Measurements from ENCODE around the gene LMCD1. TPM values are rescaled to one million over a fixed set of nuclear protein-coding genes. Genes with fewer than 3 reads are reported as not detected.

LMCD1 gene
- total RNA-seq, 1 donor from 2014 or later, result 0.93 TPM

DNA sequence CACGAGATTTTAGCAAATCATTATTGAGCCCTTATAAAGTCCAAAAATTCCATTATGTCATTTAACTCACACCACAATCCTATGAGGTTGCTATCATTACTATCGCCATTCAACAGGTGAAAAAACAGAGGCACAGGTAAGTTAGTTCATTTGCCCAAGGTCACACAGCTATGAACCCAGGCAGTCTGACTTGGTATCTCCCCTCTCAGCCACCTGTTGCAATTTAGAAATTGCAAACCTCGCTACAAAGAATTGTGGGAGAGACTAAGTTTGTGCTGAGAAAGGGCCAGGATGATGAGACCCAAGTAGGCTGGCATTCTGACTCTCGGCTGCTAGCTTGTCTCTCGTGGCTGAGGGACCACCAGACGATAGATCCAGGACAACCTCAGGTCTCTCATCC, 57.7 kb downstream of the LMCD1 start:
- no peaks in the 10 kb centered on the region for H3K4me1 Mint-ChIP-seq
- H3K4me3 Mint-ChIP-seq, result no peak overlapping the region
- no peaks in the 10 kb centered on the region for H3K36me3 Mint-ChIP-seq (ENCODE audit: low read depth)
- H3K27me3 Mint-ChIP-seq, result no peaks in the 10 kb centered on the region
- no peak overlapping the region for H3K27ac Mint-ChIP-seq
- intact Hi-C loops (cut with micrococcal nuclease), result no loop called here
- H3K9me3 Mint-ChIP-seq, result no peaks in the 10 kb centered on the region
- no peak for DNase-seq

DNA sequence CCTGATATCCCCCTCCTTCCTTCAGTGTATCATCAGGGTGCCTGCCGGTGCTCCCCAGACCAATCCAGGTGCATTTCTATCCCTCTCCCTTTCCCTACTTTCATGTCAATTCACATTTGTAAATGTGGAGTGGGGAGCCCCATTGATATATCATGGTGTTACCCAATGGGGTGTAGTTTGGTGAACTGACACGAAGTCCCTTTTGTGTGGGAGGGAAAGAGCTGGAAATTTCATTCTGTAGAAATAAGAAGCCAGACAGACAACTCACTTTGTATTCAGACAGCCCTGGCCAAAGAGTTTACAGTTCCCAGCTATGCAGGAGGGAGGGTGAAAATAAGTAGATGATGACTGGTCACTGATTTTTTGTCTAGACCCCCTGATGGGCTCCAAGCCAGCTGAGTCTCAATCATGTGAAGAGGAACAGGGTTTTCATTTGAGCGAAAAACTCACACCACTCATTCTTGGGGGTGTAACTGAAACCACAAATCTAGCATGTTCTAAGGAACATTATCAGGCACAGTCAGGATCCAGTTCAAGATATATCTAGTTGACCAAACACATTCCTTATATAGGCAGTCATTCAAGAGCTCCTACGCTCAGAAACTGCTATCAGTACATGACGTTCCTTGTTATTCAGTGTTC, 58.9 kb downstream of the LMCD1 start:
- Mint-ChIP-seq H3K4me3 (no peak overlapping the region), H3K27me3 (no peaks in the 10 kb centered on the region), H3K9me3 (no peaks in the 10 kb centered on the region), H3K27ac (no peak overlapping the region), H3K4me1 (no peaks in the 10 kb centered on the region), H3K36me3 (ENCODE audit: low read depth) (no peaks in the 10 kb centered on the region)
- intact Hi-C loops (cut with micrococcal nuclease), result no loop called here
- DNase-seq, result no peak

DNA sequence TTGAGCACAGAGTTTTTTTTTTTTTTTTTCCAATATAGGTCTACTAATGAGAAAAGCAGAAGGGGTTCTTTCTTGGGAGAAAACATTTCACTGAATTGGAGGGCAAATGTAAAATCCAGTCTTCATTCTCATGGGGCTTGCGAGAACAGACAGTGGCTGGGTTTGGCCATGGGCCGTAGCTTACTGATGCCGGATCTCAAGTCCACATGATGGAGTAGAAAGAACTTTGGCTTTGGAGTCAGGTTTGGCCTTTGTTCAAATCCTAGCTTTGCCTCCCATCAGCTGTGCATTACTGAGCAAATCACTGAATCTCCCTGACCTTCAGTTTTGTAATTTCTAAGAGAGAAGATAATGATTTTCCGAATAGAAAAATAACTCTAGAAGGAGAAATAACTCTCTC, 59.7 kb downstream of the LMCD1 start:
- H3K4me3 Mint-ChIP-seq, result no peak overlapping the region
- H3K36me3 Mint-ChIP-seq (ENCODE audit: low read depth), result no peaks in the 10 kb centered on the region
- H3K4me1 Mint-ChIP-seq, result no peaks in the 10 kb centered on the region
- H3K27ac Mint-ChIP-seq, result no peak overlapping the region
- no peak for DNase-seq
- no peaks in the 10 kb centered on the region for H3K27me3 Mint-ChIP-seq
- intact Hi-C loops (cut with micrococcal nuclease), result no loop called here
- H3K9me3 Mint-ChIP-seq, result no peaks in the 10 kb centered on the region

DNA sequence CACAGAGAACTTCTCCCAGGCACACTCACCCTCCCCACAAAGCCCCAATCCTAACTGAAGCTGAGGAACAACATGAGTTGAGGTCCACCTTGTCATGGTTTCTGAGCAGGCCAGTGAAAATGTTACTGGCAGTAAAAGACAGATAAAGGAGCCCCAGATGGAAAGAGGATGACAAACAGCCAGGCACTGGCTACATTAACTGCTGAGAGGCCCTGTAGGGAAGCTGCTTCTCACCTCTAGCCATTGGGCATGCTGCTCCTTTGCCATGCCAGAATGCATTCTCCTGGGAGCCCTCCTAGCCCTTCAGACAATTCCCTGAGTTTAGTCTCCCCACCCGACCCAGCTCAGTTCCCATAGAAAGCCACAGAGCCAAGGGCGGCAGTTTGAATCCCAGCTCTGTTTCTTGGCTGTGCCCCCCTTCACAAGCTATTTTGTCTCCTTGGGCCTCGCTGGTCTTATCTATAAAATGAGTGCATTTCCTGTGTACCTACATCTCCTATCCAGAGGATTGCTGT, 60.5 kb downstream of the LMCD1 start:
- H3K27me3 Mint-ChIP-seq, result no peaks in the 10 kb centered on the region
- H3K27ac Mint-ChIP-seq, result no peak overlapping the region
- no peaks in the 10 kb centered on the region for H3K9me3 Mint-ChIP-seq
- intact Hi-C loops (cut with micrococcal nuclease), result no loop called here
- H3K4me1 Mint-ChIP-seq, result no peaks in the 10 kb centered on the region
- DNase-seq, result no peak
- H3K4me3 Mint-ChIP-seq, result no peak overlapping the region
- H3K36me3 Mint-ChIP-seq (ENCODE audit: low read depth), result no peaks in the 10 kb centered on the region

DNA sequence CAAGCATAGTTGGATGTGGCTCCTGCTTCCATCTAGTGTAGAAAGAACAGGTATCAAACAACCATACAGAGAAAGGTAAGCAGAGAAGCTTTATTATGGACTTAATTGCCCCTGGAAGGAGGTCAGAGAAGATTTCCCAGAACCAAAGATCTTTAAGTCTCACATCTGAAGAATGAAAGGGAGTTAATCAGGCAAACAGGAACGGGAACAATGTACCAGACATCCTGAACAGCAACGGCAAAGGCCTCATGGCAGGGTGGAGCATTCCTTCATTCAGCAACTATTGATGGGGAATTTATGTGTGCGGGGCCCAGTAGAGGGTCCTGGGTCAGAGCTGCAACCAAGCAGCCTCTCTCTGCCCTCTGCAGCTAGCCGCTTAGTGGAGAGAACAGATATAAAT, 61.5 kb downstream of the LMCD1 start:
- DNase-seq, result no peak
- no peak overlapping the region for H3K27ac Mint-ChIP-seq
- intact Hi-C loops (cut with micrococcal nuclease), result no loop called here
- no peaks in the 10 kb centered on the region for H3K36me3 Mint-ChIP-seq (ENCODE audit: low read depth)
- no peaks in the 10 kb centered on the region for H3K27me3 Mint-ChIP-seq
- H3K4me3 Mint-ChIP-seq, result no peak overlapping the region
- no peaks in the 10 kb centered on the region for H3K4me1 Mint-ChIP-seq
- no peaks in the 10 kb centered on the region for H3K9me3 Mint-ChIP-seq

DNA sequence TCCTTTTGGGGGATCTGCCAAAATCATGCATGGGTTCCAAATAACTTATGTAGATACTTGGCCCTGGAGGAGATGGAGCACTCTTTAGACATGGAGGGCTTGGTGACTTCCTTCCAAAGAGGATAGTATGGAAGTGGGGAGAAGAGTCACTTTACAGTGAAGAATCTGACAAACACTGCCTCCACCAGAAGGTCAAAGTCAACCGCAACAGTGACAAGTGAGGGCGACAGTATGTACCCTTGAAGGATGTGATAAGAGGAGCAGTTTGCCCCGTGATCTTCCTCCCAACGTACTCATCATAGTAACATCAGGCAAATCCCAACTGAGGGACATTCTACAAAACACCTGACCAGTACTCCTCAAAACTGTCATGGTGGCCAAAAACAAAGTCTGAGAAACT, 62.0 kb downstream of the LMCD1 start:
- intact Hi-C loops (cut with micrococcal nuclease), result no loop called here
- no peaks in the 10 kb centered on the region for H3K36me3 Mint-ChIP-seq (ENCODE audit: low read depth)
- no peaks in the 10 kb centered on the region for H3K27me3 Mint-ChIP-seq
- no peak for DNase-seq
- no peak overlapping the region for H3K27ac Mint-ChIP-seq
- no peak overlapping the region for H3K4me3 Mint-ChIP-seq
- no peaks in the 10 kb centered on the region for H3K9me3 Mint-ChIP-seq
- H3K4me1 Mint-ChIP-seq, result no peaks in the 10 kb centered on the region

DNA sequence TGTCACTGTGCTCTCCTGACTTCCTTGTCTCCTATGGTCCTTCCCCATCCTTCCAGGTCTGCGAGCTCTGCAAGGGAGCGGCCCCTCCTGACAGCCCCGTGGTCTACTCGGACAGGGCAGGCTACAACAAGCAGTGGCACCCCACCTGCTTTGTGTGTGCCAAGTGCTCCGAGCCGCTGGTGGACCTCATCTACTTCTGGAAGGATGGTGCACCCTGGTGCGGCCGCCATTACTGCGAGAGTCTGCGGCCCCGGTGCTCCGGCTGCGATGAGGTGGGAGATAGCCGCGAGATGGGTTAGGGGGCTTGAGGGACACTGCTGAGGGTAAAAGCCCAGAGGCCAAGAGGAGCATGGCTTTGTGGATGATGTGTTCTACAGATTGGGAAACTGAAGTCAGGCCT, 63.8 kb downstream of the LMCD1 start:
- no peak overlapping the region for H3K27ac Mint-ChIP-seq
- peaks cover 1% of the 10 kb centered on the region for H3K4me1 Mint-ChIP-seq

DNA sequence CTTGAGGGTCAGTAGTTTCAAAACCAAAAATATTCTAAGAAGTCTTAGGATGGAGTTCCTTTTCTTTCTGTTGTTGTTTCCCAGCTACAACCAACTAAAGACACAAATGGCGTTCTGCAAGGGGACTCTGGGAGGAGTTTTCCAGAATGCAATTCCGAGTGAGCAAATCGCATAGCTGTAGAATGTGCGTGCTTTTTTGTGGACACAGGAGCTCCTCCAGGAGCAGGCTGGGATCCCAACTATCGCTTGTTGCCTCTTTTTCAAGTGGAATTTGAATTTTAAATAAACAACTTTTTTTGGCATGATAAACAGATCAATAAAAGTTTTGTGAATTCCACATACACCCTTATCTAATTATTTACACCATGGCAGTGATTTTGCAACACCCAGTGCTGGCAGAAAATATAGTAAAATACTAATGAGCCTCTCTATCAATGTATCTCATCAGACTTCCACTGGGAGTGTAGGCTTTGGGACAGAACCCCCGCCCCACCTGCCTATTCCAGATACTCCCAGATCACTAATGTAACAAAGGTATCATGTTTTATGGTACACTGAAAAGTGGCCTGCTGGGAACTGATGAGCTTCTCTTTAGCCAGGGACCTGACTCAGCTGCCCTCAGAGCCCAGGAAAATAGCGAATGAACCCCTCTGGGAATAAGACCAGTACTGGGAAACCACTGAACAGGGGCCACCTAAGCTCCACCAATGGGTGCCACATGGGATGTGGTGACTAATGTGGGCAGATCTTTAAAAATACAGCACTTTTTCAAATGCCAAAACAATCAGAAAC, 66.4 kb downstream of the LMCD1 start:
- no peak overlapping the region for H3K27ac Mint-ChIP-seq
- H3K4me1 Mint-ChIP-seq, result peaks cover 11% of the 10 kb centered on the region
- H3K9me3 Mint-ChIP-seq, result peaks cover 3% of the 10 kb centered on the region
- H3K36me3 Mint-ChIP-seq (ENCODE audit: low read depth), result no peaks in the 10 kb centered on the region
- no peak for DNase-seq
- H3K27me3 Mint-ChIP-seq, result no peaks in the 10 kb centered on the region
- H3K4me3 Mint-ChIP-seq, result no peak overlapping the region
- intact Hi-C loops (cut with micrococcal nuclease), result no loop called here

More for the DNA sequence above, 63.8 kb downstream of the LMCD1 start:
- H3K4me3 Mint-ChIP-seq, result no peak overlapping the region
- no peaks in the 10 kb centered on the region for H3K27me3 Mint-ChIP-seq
- intact Hi-C loops (cut with micrococcal nuclease), result no loop called here
- DNase-seq, result no peak
- H3K36me3 Mint-ChIP-seq (ENCODE audit: low read depth), result no peaks in the 10 kb centered on the region
- no peaks in the 10 kb centered on the region for H3K9me3 Mint-ChIP-seq

DNA sequence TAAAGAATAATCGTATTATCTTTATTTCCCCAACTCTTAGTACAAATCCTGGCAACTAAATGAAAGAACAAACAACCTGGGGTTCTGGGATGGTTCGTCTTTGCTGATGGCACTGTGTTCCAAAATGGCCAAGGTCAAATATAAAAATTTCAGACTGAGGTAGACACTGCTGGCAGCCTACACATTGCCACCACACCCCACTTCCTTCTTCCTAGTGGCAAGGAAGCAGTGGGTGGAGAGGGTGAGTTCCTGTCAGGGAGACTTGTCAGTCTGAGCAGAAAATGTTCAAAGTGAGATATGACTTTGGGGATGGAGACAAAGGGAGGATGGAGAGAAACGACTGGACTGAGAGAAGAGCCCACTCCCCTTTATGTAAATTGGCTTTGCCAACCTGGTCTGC, 69.6 kb downstream of the LMCD1 start:
- no peak overlapping the region for H3K27ac Mint-ChIP-seq
- H3K9me3 Mint-ChIP-seq, result peaks cover 3% of the 10 kb centered on the region
- no peaks in the 10 kb centered on the region for H3K36me3 Mint-ChIP-seq (ENCODE audit: low read depth)
- no peak overlapping the region for H3K4me3 Mint-ChIP-seq
- peaks cover 11% of the 10 kb centered on the region for H3K4me1 Mint-ChIP-seq
- no peak for DNase-seq
- intact Hi-C loops (cut with micrococcal nuclease), result no loop called here
- H3K27me3 Mint-ChIP-seq, result no peaks in the 10 kb centered on the region

DNA sequence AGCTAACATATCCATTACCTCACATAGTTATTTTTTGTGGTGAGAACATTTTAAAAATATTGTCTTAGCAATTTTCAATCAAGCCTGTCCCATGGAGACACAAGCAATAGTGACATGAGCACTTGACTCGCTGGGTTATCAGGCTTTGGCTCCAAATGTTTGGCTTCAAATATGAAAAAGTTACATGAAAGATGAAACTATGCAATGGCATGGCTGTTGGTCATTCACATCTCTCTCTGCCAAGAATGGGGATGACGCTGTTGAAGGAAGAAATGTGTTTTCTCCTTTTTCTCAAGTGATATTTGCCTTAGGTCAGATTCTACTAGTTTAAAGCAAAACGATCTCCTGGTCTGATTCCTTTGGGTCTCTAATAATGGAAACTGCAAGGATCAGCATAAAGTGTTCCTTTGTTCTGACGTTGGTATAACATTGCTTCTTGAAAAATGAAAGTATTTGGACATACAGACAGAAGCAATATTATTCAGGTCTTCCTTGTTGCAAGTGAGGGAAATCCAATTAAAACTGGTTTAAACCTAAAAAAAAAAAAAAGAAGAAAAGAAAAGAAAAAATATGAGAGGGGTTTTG, 71.8 kb downstream of the LMCD1 start:
- H3K27me3 Mint-ChIP-seq, result no peaks in the 10 kb centered on the region
- no peak overlapping the region for H3K4me3 Mint-ChIP-seq
- no peak for DNase-seq
- H3K27ac Mint-ChIP-seq, result no peak overlapping the region
- no peaks in the 10 kb centered on the region for H3K36me3 Mint-ChIP-seq (ENCODE audit: low read depth)
- intact Hi-C loops (cut with micrococcal nuclease), result no loop called here
- H3K9me3 Mint-ChIP-seq, result peaks cover 3% of the 10 kb centered on the region
- H3K4me1 Mint-ChIP-seq, result peaks cover 11% of the 10 kb centered on the region

DNA sequence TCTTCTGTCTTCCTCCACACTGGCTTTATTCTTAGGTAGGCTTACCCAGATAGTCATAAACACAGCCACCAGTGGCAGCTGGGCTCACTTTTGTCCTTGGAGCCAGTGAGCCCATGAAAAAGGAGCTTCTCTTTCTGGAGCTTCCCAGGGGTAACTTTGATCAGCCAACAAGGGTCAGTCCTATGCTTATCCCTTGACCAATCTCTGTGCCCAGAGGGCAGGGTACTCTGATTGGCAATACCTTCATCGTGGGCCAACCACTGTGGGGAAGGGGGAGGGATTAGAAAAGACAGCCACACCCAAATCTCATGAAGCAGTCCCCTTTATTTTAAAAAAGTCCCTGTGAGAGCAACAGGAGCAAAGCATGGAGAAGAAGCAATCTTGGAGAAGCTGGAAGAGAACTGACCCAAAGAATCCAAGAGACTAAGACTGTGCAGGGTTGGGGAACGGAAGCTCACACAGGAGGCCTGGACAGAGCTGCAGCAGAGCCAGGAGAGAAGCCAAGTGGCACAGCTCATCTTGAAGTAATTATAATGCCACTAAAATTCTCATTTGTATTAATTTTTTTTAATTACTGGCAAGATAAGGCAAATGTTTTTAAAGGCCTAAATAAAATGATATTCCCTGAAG, 72.5 kb downstream of the LMCD1 start:
- intact Hi-C loops (cut with micrococcal nuclease), result no loop called here
- H3K4me3 Mint-ChIP-seq, result no peak overlapping the region
- peaks cover 11% of the 10 kb centered on the region for H3K4me1 Mint-ChIP-seq
- H3K27me3 Mint-ChIP-seq, result no peaks in the 10 kb centered on the region
- H3K9me3 Mint-ChIP-seq, result peaks cover 3% of the 10 kb centered on the region
- DNase-seq, result no peak
- H3K27ac Mint-ChIP-seq, result no peak overlapping the region
- H3K36me3 Mint-ChIP-seq (ENCODE audit: low read depth), result no peaks in the 10 kb centered on the region

DNA sequence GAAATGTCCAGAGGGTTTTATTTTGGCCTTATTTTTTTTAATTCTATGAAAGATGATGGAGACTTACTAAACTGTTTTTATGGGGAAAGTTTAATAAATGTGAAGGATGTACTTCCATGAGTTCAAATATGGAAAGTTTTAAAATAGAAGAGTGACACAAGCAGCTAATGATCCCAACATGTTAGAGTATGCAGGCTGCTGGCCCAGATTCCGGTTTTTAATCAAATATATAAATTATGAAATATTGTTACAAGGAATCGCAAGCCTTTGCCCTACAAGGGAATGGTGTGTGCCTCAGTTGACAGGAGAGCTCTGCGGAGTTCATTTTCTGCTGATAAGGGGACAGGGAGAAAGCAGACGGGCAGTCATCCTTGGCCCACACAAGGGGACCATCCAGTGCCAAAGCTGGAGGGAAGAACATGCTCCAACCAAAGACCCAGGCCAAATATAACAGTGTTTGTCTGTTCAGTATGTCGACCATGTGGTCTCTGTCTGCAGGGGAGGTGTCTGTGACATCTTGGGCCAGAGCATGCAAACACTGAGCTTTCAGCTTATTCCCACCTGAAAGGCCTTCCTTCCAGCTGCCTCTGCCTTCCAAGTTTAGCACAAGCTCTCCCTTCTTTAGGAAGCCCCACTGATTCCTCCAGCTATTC, 73.2 kb downstream of the LMCD1 start:
- H3K36me3 Mint-ChIP-seq (ENCODE audit: low read depth), result no peaks in the 10 kb centered on the region
- H3K27me3 Mint-ChIP-seq, result no peaks in the 10 kb centered on the region
- H3K9me3 Mint-ChIP-seq, result peaks cover 3% of the 10 kb centered on the region
- intact Hi-C loops (cut with micrococcal nuclease), result no loop called here
- DNase-seq, result no peak
- no peak overlapping the region for H3K27ac Mint-ChIP-seq
- H3K4me1 Mint-ChIP-seq, result peaks cover 11% of the 10 kb centered on the region
- no peak overlapping the region for H3K4me3 Mint-ChIP-seq

DNA sequence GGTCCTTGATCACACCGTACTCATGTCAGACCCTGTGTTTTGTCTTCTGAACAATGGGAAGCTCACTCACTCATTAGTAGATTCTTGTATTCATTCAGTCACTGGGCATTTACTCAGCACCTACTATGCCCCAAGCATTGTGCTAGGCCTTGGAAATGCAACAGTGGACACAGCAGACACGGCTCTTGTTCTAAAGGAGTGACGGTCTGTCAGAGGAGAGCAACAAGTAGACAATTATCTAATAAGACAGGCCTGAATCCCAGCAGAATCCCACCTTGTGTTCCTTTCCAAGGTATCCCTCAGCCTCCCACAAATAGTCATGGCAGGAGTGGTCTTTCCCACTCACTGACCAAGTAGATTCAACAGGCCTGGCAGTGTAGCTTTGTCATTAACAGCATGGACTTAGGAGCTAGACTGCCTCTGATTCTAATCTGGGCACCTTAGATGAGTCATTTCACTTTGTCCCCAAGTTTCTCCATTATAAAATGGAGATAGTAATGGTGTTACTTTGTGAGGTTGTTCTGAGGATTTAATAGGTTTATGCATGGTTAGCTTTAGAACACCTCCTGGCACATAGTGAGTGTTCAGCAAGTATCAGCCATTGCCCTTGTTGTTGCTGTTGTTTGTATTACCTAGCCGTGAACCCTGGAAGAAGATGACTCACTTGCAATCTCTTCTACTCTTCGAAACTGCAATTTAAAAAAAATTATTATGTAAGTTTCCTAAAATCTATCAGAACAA, 73.9 kb downstream of the LMCD1 start:
- DNase-seq, result no peak
- Mint-ChIP-seq H3K27me3 (no peaks in the 10 kb centered on the region), H3K9me3 (peaks cover 3% of the 10 kb centered on the region), H3K4me3 (no peak overlapping the region), H3K4me1 (peaks cover 9% of the 10 kb centered on the region), H3K27ac (no peak overlapping the region), H3K36me3 (ENCODE audit: low read depth) (no peaks in the 10 kb centered on the region)
- intact Hi-C loops (cut with micrococcal nuclease), result no loop called here
